Upper lobe of left lung (tissue), 6 donors: ENCODE measurements around the gene TUBGCP2. TPM values are rescaled to one million over a fixed set of nuclear protein-coding genes. Genes with fewer than 3 reads are reported as not detected.
A peak's percentile ranks its signal among the peaks of the same experiment; 100 is the strongest.

Experiments used
- ATAC-seq, 2 donors: fragments of 200-7000 bp; cut with Tn5 transposase; one replicate each; pipeline ENCODE4 v1.9.1; 2022; ENCODE audit warnings: mild to moderate bottlenecking in 2 of 2, moderate library complexity in 2 of 2; ENCODE audit not compliant: low FRiP score in 2 of 2
- DNase-seq, 2 donors: peaks; one replicate each; pipeline ENCODE4 v3.0.0-alpha.2; 2019 to 2020
- H3K27ac ChIP-seq, 4 donors: fragments of 200-600 bp; sonication (generic); one replicate each; pipeline ENCODE4 v1.5.1; 2016 to 2019
- H3K27me3 ChIP-seq, 4 donors: fragments of 200-600 bp; sonication (generic); one replicate each; pipeline ENCODE4 v1.5.1; 2017 to 2019
- H3K36me3 ChIP-seq, 4 donors: fragments of 200-600 bp; sonication (generic); one replicate each; pipeline ENCODE4 v1.5.1; 2016 to 2019
- H3K4me1 ChIP-seq, 4 donors: fragments of 200-600 bp; sonication (generic); one replicate each; pipeline ENCODE4 v1.5.1; 2018 to 2019
- H3K4me3 ChIP-seq, 4 donors: fragments of 200-600 bp; sonication (generic); one replicate each; pipeline ENCODE4 v1.5.1; 2017 to 2019; ENCODE audit warnings: mild to moderate bottlenecking in 2 of 4, moderate library complexity in 1 of 4
- H3K9me3 ChIP-seq, 4 donors: fragments of 200-600 bp; sonication (generic); one replicate each; pipeline ENCODE4 v1.5.1; 2018 to 2019
- EP300 ChIP-seq, 4 donors: sonication (generic); formaldehyde crosslinking; IDR thresholded peaks; one replicate each; pipeline ENCODE4 v1.5.1; 2017; ENCODE audit warnings: antibody characterized with exemption in 4 of 4, control low read depth in 2 of 4
- POLR2A ChIP-seq, 4 donors: fragments of 450-650 bp; IDR thresholded peaks; one replicate each; pipeline ENCODE4 v1.5.1; 2016 to 2017; ENCODE audit warnings: antibody characterized with exemption in 4 of 4, mild to moderate bottlenecking in 2 of 4
- POLR2AphosphoS5 ChIP-seq, 2 donors: sonication (generic); formaldehyde crosslinking; IDR thresholded peaks; one replicate each; pipeline ENCODE4 v1.5.1; 2017; ENCODE audit warnings: antibody characterized with exemption in 2 of 2
- WGBS, 2 donors: methylation state at CpG; one replicate each; pipeline ENCODE4 v1.1.5; 2017 to 2018; 5-methylcytosine and 5-hydroxymethylcytosine counted together
- total RNA-seq, 6 donors: library from RNA; depleted of rRNA in 4 of 6; stranded (reverse); fragments of >200 nt in 4 of 6; gene quantifications; one replicate each; pipeline versions ENCODE4 v1.1.0 to v1.2.1, GENCODE V29; 2016 to 2021
- TF ChIP-seq, protein P1 (sequence below), 6 experiments: fragments of 450-650 bp in 4 of 6; fragments of 200-600 bp in 2 of 6; sonication (generic) in 2 of 6; IDR thresholded peaks; one replicate each; pipeline ENCODE4 v1.5.1; 2016 to 2019; ENCODE audit warnings: antibody characterized with exemption in 6 of 6
- donor health status: DM: no; HTN: no; CAD: no; lungs with moderate emphysema.
- donor health status: DM: no; HTN: yes; CAD: no; lungs with severe emphysema.

The TUBGCP2 gene
- total RNA-seq, 6 donors from 2014 or later: 41.7 to 106 (median 56.3) TPM

DNA sequence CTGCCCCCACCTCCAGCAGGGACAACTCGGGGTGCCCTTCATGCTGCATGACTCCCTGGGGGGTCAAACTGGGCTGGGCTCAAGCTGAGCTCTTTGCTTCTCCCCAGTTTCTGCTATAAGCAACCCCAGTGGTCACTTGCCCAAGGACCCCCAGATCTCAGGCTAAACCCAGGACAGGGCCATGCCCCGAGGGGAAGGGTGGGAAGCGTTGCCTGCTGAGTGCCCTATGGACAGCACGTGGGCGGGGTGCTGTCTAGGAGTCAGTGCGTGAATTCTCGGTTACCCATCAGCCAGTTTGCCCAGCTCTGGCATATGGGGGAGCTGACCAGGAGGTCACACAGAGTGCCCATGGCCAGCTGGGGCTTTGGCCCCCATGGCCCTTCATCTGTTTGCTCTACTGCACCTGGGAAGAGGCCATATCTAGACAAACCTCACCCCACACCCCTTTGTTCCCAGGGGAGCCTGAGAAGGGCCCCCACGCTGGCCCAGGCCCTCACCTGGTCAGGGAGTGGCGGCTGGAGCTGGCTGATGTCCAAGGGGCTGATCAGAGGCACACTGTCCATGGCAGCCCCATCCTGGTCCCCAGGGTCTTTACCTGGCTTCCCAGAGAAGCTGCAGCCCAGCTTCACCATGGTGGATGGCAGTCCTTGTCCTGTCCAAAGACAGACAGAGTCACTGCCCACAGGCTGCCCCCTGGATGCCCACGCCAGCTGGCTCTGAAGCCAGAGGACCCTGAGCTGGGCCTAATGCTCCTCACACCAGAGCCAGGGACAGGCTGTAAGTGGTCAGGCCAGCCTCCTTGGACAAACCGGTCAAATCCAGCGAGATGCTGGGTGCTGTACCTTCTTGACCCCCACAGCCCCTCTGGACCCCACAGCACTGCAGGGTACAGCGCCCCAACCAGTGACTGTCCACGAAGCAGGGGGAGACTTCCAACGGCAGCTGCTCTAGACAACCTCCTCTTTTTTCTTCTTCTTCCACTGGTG, 20.0 kb upstream of the TUBGCP2 start:
- H3K27me3 ChIP-seq: peaks cover 11 to 54% (median 41%) of the 10 kb centered on the region in 4 donors
- H3K36me3 ChIP-seq: no peaks in the 10 kb centered on the region
- WGBS, 2 donors: 76 to 84% methylated on average over 9 to 15 of the region's 15 CpGs
- peaks cover 19 to 34% (median 24%) of the 10 kb centered on the region in 4 donors for H3K4me1 ChIP-seq
- DNase-seq (peak in 1 of 2 donors; percentile 28), ATAC-seq (no peak)
- H3K9me3 ChIP-seq: no peaks in the 10 kb centered on the region
- TF ChIP-seq EP300 (IDR thresholded peaks at IDR 0.05): no peak
- no peak for TF ChIP-seq POLR2AphosphoS5 (IDR thresholded peaks at IDR 0.05)
- no peak overlapping the region for H3K4me3 ChIP-seq
- no peak overlapping the region for H3K27ac ChIP-seq

GRCh38 chr10:133327651-133328357, 19.1 kb upstream of the TUBGCP2 start:
- no peak for ATAC-seq
- TF ChIP-seq POLR2AphosphoS5 (IDR thresholded peaks at IDR 0.05): no peak
- TF ChIP-seq POLR2A (IDR thresholded peaks at IDR 0.05): no peak
- TF ChIP-seq, protein P1, sequence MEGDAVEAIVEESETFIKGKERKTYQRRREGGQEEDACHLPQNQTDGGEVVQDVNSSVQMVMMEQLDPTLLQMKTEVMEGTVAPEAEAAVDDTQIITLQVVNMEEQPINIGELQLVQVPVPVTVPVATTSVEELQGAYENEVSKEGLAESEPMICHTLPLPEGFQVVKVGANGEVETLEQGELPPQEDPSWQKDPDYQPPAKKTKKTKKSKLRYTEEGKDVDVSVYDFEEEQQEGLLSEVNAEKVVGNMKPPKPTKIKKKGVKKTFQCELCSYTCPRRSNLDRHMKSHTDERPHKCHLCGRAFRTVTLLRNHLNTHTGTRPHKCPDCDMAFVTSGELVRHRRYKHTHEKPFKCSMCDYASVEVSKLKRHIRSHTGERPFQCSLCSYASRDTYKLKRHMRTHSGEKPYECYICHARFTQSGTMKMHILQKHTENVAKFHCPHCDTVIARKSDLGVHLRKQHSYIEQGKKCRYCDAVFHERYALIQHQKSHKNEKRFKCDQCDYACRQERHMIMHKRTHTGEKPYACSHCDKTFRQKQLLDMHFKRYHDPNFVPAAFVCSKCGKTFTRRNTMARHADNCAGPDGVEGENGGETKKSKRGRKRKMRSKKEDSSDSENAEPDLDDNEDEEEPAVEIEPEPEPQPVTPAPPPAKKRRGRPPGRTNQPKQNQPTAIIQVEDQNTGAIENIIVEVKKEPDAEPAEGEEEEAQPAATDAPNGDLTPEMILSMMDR (IDR thresholded peaks at IDR 0.05): no peak
- no peaks in the 10 kb centered on the region for H3K9me3 ChIP-seq
- H3K36me3 ChIP-seq: no peaks in the 10 kb centered on the region
- DNase-seq: no peak
- H3K4me1 ChIP-seq: peaks cover 19 to 34% (median 24%) of the 10 kb centered on the region in 4 donors
- peaks cover 11 to 53% (median 41%) of the 10 kb centered on the region in 4 donors for H3K27me3 ChIP-seq
- H3K27ac ChIP-seq: no peak overlapping the region
- no peak overlapping the region for H3K4me3 ChIP-seq
- 37 to 50% methylated on average over 8 to 12 of the region's 12 CpGs for WGBS, 2 donors

GRCh38 chr10:133326745-133327650, 18.3 kb upstream of the TUBGCP2 start:
- no peak overlapping the region for H3K27ac ChIP-seq
- no peak for ATAC-seq
- H3K9me3 ChIP-seq: no peaks in the 10 kb centered on the region
- H3K36me3 ChIP-seq: no peaks in the 10 kb centered on the region
- DNase-seq: peak in 1 of 2 donors; percentile 67
- peaks cover 11 to 51% (median 41%) of the 10 kb centered on the region in 4 donors for H3K27me3 ChIP-seq
- WGBS, 2 donors: 22 to 35% methylated on average over 12 to 22 of the region's 28 CpGs
- peaks cover 19 to 34% (median 24%) of the 10 kb centered on the region in 4 donors for H3K4me1 ChIP-seq
- H3K4me3 ChIP-seq: no peak overlapping the region
- TF ChIP-seq POLR2AphosphoS5 (IDR thresholded peaks at IDR 0.05) (no peak), EP300 (IDR thresholded peaks at IDR 0.05) (no peak), POLR2A (IDR thresholded peaks at IDR 0.05) (no peak)
- TF ChIP-seq, protein P1 (IDR thresholded peaks at IDR 0.05): no peak

GRCh38 chr10:133326223-133326551, 17.5 kb upstream of the TUBGCP2 start:
- no peaks in the 10 kb centered on the region for H3K9me3 ChIP-seq
- DNase-seq (no peak), ATAC-seq (no peak)
- peaks cover 19 to 34% (median 24%) of the 10 kb centered on the region in 4 donors for H3K4me1 ChIP-seq
- WGBS, 2 donors: 25 to 36% methylated on average over 9 of the region's 9 CpGs
- H3K36me3 ChIP-seq: no peaks in the 10 kb centered on the region
- H3K27ac ChIP-seq: no peak overlapping the region
- peak overlapping the region in 2 of 4 donors; percentile 37 to 42 for H3K4me3 ChIP-seq
- TF ChIP-seq EP300 (IDR thresholded peaks at IDR 0.05) (no peak), POLR2AphosphoS5 (IDR thresholded peaks at IDR 0.05) (no peak)
- H3K27me3 ChIP-seq: peaks cover 11 to 51% (median 41%) of the 10 kb centered on the region in 4 donors

DNA sequence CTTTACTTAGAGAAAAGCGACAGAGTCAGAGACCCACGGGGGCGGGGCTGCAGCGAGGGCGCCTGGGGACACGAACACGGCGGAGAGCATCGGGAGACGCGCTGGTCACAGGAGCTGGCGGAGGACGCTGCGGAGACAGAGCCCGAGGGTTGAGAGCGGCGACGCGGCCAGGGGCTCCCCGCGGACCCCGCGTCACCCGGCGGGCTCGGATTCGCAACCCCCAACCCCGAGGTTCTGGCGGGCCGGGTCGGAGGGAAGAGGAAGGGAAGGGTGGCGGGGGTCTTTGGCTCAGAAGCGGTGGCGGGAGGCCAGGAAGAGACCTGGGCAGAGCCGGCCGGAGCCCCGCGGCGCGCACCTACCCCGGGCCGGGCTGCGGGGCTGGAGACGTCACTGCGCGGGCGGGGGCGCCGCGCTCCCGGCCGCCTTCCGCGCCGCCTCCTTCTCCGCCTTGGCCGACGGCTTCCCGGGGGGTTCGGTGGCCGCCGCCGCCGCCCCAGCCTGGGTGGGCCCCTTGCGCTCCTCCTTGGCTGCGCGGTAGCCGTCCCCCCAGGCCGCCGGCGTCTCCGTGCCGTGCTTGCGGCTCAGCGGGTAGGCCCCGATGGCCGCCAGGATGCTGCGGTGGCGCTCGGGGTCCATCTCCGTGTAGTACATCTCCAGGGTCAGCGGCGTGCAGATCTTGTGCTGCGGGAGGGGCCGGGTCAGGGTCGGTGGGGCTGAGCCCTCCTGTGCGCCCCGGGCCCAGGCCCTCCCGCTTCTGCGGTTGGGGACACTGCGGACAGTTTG, 17.0 kb upstream of the TUBGCP2 start:
- H3K9me3 ChIP-seq: no peaks in the 10 kb centered on the region
- H3K36me3 ChIP-seq: no peaks in the 10 kb centered on the region
- H3K27me3 ChIP-seq: peaks cover 11 to 51% (median 41%) of the 10 kb centered on the region in 4 donors
- no peak for TF ChIP-seq EP300 (IDR thresholded peaks at IDR 0.05)
- no peak for TF ChIP-seq POLR2A (IDR thresholded peaks at IDR 0.05)
- TF ChIP-seq, protein P1 (IDR thresholded peaks at IDR 0.05): no peak
- peak overlapping the region in 3 of 4 donors; percentile 30 to 42 (median 37) for H3K4me3 ChIP-seq
- WGBS, 2 donors: 3 to 4% methylated on average over 11 to 71 of the region's 91 CpGs
- ATAC-seq: peak in 1 of 2 donors; percentile 23
- peaks cover 19 to 34% (median 24%) of the 10 kb centered on the region in 4 donors for H3K4me1 ChIP-seq
- peak in 1 of 2 donors; percentile 86 for DNase-seq
- no peak overlapping the region for H3K27ac ChIP-seq
